Inflammatory macrophage (primary cell): ENCODE results near the gene SLAMF8.
A peak's percentile ranks its signal among the peaks of the same experiment; 100 is the strongest.

Experiments used
- DNase-seq, 2 donors: peaks; one replicate each; pipeline ENCODE4 v3.0.0-alpha.2; 2020 to 2022
- total RNA-seq, 18 experiments: gene quantifications; one replicate each; lab custom pipeline; 2026; ENCODE audit warnings: mixed read lengths in 6 of 18, inconsistent platforms in 2 of 18; lab: John Stamatoyannopoulos, UW

SLAMF8 gene
- total RNA-seq = 19.1 to 323 (median 95.6) reads per million in 18 experiments

- DNase-seq = peak; percentile 89 to 96
These were observed at the start of gene SLAMF8 for GRCh38 chr1:159826441-159827101. Gene SLAMF8 (plus strand): TSS chr1:159826873. CDS start chr1:159826899, 26 bp downstream.

- DNase-seq = no peak
These were observed 48.4 kb upstream of the SLAMF8 start for GRCh38 chr1:159778266-159778665.

GRCh38 chr1:159779403-159779851 is 47.2 kb upstream of the SLAMF8 start:
- no peak for DNase-seq

GRCh38 chr1:159780583-159781582 is 45.8 kb upstream of the SLAMF8 start, which contains the start of gene DUSP23:
Gene DUSP23 (plus strand): TSS chr1:159780962. CDS start chr1:159781101, 139 bp downstream.
- DNase-seq = peak; percentile 99

- DNase-seq = no peak
These were observed 44.7 kb upstream of the SLAMF8 start for GRCh38 chr1:159781992-159782391.

GRCh38 chr1:159783724-159784123 is 42.9 kb upstream of the SLAMF8 start:
- DNase-seq = no peak

GRCh38 chr1:159786465-159786864 is 40.2 kb upstream of the SLAMF8 start:
- no peak for DNase-seq

GRCh38 chr1:159786966-159787365 is 39.7 kb upstream of the SLAMF8 start:
- no peak for DNase-seq

- DNase-seq = no peak
These were observed 36.3 kb upstream of the SLAMF8 start for GRCh38 chr1:159790237-159790917.

GRCh38 chr1:159791031-159791430 is 35.6 kb upstream of the SLAMF8 start:
- DNase-seq = no peak

GRCh38 chr1:159791461-159791860 is 35.2 kb upstream of the SLAMF8 start:
- no peak for DNase-seq

GRCh38 chr1:159795534-159795933 is 31.1 kb upstream of the SLAMF8 start:
- no peak for DNase-seq

- peak; percentile 75 to 78 for DNase-seq
These were observed 27.8 kb upstream of the SLAMF8 start for GRCh38 chr1:159798893-159799292.

- no peak for DNase-seq
These were observed 27.2 kb upstream of the SLAMF8 start for GRCh38 chr1:159799446-159799985.

GRCh38 chr1:159800177-159800930 is 26.3 kb upstream of the SLAMF8 start:
- DNase-seq = no peak

GRCh38 chr1:159802111-159802510 is 24.6 kb upstream of the SLAMF8 start, which contains the start of gene FCRL6:
Gene FCRL6 (plus strand): TSS chr1:159802360. CDS start chr1:159802425, 65 bp downstream.
- DNase-seq = peak; percentile 41 to 51

GRCh38 chr1:159803956-159804689 is 22.6 kb upstream of the SLAMF8 start:
- DNase-seq = peak; percentile 14 to 41

GRCh38 chr1:159804924-159805323 is 21.7 kb upstream of the SLAMF8 start:
- no peak for DNase-seq

- no peak for DNase-seq
These were observed 10.7 kb upstream of the SLAMF8 start for GRCh38 chr1:159815926-159816325.

GRCh38 chr1:159817276-159818041 is 9.2 kb upstream of the SLAMF8 start:
- peak in 1 of 2 donors; percentile 21 for DNase-seq
